ENCODE data around the gene SEPTIN5.

GRCh38 chr22:19700790-19701419, 13.4 kb upstream of the SEPTIN5 start:
- no peak for TF ChIP-seq CTCF (IDR thresholded peaks at IDR 0.05; ENCODE audit: insufficient read depth, low read length, poor library complexity, severe bottlenecking)
- no peak for TF ChIP-seq EZH2phosphoT487 (conservative IDR thresholded peaks at IDR 0.05; ENCODE audit: low read length)

Measured in SU-DHL-6 (cell line).